Activated CD8-positive, alpha-beta memory T cell treated with anti-CD3 and anti-CD28 coated beads, Interleukin-2, amount 50 U/mL, for 1 hour (primary cell): ENCODE data around the gene TMEM181.
"Not testable (repeated sequence)": the region's sequence is repeated elsewhere in the genome, so short reads cannot be mapped to it uniquely, and the experiment has no call there.

ENCODE experiments used
- DNase-seq: peaks from one replicate; pipeline ENCODE4 v3.0.0-alpha.2; 2020; ENCODE audit errors: extremely low read depth

Gene TMEM181

GRCh38 chr6:158621694-158622544, 62.0 kb downstream of the TMEM181 start:
- no peak for DNase-seq

DNA sequence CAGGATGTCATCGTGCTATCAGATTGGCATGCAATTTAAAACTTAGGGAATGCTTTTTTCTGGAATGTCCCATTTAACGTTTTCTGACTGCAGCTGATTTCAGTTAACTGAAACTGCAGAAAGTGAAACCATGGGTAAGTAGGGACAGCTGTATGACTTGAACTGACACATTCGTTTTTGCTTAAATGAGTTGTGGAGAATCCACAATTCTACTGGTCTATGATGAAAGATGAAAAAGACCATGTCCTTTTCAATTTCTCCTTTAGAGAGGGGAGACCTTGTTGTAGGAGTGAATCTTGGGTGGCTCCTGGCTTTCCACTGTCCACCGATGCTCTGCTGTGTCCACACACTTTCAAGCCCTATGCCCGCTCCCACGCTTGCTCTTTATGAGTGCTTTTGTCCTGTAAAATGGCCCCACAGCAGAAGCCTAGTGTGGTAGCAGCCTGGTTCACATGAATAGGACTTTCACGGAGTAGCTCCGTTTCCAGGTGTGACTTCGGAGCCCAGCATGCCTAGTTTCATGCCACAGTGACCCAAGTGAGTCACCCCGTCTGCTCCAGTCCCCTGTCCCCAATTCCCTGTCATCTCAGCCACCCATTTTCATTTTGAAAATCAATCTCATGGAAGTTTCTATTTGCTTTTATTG, 62.8 kb downstream of the TMEM181 start:
- DNase-seq = no peak

DNA sequence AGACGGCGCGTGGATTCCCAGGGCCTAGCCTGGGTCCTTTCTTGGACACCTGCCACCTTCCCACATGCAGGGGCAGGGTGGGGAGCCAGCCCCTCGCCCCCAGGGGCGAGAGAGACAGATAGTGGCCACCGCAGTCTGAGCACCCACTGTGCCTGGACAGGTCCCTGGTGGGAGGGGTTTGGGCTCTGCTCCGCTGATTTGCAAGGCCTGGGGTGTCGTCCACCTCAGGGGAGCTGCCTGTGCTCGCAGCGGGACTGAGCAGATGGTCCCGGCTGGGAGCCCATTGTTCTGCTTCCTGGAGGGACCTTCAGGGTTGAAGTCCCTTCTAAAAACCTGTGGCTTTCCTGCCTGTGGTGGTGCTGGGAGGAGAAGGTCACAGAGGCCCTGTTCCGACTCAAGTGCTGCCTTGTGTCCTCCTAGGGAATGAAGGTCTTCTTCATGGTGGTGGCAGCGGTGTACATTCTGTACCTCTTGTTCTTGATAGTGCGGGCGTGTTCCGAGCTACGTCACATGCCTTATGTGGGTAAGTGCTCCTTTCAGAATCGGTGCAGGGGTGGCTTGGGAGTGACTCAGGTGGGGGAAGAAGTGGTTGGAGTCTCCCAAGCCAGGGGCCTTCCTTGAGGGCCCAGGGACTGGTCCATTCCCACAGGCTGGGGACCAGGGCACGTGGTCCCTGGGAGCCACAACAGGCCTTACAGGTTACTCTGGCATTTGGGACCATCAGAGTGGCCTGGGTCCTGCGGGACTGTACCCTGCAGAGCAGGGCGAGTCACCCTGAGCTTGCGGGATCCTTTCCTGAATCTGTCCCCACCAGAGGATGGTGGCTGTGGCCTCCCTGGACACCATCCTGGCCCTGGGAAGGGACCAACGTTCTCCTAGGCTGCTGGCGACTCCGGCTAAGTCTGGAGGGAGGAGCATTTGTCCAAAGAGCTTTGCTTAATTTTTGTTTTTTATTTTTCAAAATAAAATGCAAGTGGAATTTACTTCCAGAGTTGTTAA, 65.1 kb downstream of the TMEM181 start:
- DNase-seq = no peak

- DNase-seq = no peak
Measured at GRCh38 chr6:158625881-158626305, 66.0 kb downstream of the TMEM181 start.

DNA sequence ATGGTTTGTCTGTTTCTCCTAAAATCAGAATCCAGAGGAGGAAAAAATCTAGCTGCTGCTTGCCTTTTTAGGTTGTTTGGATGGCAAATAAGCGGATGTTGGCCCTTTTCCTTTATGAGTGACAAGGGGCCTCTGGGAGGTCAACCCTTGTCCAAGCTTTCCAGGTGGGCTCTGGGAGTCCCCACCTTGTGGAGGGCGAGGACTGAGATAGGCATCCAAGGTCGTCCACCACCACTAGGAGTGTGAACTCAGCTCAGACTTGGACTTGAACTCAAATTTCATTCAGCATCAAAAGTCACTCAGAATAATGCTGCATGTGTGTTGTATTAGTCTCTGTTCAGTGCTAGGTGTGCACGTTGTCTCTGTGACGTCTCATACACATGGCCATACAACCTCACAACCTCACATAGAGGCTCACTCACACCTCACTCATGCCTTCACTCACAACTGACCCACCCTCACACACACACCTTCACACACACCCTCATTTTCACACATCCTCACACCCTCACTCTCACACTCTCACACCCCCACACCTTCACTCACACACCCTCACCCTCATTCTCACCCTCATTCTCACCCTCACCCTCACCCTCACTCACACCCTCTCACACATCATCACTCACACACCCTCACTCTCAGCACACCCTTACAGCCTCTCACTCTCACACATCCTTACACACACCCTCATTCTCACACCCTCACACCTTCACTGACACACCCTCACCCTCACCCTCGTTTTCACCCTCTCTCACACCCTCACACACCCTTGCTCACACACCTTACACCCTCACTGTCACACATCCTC, 66.7 kb downstream of the TMEM181 start:
- no peak for DNase-seq

DNA sequence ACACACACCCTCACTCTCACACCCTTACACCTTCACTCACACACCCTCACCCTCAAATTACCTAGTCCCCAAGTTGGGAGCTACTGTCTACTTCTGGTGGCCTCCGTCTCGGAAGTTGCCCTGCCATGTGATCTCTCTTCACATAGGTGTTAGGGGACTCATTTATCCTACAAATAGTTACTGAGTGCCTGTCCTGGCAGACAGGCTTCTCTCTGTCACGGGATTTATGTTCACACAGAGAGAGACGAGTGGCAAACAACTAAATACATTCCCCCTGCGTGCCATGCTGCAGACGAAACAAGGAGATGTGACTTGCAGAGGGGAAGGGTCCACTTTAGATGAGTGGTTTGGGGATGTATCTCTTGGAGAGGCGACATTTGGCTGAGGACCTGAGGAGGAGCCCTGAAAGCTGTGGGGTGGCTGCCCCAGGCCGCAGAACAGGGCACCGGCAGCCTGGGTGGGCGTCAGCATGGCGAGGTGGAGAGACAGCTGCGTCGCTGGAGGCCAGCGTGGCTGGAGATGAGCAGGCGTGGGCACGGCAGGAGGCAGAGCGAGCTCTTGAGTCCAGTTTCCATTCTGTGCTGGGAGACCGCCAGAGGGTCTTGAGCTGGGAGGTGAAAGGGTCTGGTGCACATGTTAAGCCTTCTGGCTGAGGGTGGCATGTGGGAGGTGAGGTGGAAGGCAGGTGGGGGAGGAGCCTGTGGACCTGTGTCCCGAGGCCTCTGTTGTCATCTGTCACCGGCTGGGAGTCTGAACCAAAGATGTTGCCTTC, 67.5 kb downstream of the TMEM181 start:
- no peak for DNase-seq

DNA sequence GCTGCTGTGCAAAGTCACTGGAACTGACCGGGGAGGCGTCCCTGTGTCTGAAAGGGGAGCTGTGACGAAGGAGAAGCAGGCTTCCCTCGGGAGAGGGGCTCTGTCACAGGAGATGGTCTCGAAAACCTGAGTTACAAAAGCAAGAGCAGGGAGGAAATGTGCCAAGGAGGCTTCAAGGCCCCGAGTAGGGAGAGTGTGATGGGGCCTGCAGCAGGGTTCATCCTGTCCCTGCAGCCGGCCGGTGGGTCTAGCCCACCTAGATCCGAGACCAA, 68.0 kb downstream of the TMEM181 start:
- no peak for DNase-seq

GRCh38 chr6:158628542-158628941, 68.7 kb downstream of the TMEM181 start:
- no peak for DNase-seq

DNA sequence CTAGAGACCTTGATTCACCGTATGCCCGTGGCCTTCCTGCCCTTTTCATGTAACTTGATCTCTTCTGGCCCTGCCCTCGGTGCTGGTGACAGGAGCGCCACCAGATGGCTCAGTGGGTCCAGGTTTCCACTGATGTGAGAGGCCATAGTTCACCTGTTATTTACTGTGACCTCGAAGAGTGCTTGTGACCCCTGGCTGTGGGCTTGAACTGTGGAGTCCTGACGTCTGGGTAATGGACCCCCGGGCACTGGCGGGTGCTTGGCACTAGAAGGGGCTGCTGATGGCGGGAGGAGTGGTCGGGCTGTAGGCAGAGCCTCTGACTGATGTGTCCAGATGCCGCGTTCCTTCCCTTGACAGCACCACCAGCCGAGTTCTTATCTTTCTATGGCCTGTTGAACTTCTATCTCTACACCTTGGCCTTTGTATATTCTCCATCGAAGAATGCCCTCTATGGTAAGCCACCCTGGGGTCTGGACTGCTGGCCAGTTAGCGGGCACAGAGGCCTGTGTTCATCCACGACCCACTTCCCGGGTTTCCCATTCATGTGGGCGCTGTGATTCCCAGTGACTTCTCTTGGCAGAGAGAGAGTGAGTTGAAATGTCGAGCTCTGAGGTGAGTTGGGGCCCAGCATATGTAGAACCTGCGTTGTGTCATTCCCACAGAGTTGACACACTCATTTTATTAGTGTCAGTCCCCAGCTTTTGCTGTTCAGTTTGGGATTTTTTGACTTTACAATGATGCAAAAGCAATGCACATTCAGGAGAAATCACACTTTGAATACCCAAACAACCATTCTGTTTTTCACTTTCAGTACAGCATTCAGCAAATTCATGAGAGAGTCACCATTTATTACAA, 69.7 kb downstream of the TMEM181 start:
- no peak for DNase-seq

DNA sequence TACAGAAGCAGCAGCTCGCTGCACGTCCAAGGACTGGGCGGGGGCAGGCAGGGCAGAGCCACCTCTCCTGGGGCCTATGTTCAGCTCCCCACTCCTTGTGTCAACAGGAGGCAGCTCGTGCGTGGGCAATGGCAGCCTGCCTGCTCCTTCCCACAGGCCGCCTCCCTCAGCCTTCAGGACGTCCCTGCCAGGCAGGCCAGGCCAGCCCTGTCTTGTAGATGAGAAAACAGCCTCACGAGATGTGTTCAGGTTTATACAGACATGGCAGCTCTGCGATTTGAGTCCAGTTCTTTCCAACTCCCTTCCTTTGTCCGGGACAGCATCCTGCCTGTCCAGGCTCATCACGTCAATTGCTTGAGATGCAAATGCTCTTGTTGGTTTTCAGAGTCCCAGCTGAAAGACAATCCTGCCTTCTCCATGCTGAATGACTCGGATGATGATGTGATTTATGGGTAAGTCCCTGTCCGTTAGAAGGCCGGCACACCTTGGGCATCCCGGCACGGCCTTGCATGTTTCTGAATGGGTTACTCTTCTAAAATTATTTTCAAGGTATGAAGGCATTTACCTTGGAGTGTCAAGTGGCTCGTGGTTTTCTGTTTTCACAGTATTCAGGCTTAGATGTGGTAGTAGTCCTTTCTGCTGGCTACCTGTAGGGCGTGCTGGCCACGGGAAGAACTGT, 71.2 kb downstream of the TMEM181 start:
- DNase-seq = no peak

GRCh38 chr6:158631678-158632537, 72.0 kb downstream of the TMEM181 start:
- DNase-seq = no peak

DNA sequence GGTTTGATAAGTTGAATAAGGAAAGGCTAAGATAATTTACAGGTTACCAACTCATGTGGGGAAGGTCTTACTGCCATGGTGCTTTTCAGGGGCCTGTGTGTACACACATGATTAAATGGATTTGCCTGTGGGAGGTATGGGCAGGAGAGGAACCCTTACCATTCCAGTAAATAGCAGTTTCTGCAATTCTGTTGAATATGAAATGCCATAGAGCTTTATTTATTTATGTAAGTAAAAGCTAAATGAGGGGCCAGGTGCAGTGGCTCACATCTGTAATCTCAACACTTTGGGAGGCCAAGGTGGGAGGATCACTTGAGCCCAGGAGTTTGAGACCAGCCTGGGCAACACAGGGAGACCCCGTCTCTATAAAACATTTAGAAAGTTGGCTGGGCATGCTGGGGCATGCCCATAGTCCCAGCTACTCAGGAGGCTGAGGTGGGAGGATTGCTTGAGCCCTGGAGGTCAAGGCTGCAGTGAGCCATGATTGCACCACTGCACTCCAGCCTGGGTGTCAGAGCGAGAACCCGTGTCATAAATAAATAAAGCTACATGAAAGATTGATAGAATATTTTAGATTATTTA, 72.7 kb downstream of the TMEM181 start:
- DNase-seq = not testable (repeated sequence)

GRCh38 chr6:158633127-158633526, 73.2 kb downstream of the TMEM181 start:
- no peak for DNase-seq

DNA sequence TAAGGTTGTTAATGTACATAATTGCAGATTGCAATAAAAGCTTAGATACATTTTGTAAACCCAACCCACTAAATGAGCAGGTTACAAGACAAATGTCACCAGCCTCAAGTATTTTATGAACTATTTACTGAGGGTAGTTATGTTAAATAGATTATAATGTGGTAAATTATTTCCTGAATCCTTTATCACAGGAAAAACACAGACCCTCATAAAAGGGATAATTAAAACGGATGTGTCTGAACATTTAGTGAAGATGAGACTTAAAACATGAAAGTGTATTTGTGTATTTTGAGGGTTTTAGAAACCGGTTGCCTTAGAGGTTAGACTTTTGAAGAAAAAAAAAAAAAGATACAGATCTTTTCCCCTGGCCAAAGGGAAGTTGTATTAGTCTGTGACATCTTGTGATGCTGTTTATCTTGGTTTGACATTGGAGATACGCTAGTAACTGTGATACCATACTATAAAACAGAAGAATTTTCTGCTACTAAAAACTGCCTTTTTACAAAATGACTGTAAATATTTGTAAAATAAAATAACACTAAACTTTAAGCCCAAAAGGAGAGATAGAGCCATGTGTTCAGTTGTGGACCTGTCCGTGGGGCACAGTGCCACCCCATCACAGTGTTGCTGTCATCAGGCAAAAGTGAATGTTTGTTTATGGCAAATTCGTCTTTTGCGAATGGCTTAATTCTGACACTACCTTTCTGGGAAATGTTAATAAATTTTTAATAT, 75.0 kb downstream of the TMEM181 start:
- no peak for DNase-seq

DNA sequence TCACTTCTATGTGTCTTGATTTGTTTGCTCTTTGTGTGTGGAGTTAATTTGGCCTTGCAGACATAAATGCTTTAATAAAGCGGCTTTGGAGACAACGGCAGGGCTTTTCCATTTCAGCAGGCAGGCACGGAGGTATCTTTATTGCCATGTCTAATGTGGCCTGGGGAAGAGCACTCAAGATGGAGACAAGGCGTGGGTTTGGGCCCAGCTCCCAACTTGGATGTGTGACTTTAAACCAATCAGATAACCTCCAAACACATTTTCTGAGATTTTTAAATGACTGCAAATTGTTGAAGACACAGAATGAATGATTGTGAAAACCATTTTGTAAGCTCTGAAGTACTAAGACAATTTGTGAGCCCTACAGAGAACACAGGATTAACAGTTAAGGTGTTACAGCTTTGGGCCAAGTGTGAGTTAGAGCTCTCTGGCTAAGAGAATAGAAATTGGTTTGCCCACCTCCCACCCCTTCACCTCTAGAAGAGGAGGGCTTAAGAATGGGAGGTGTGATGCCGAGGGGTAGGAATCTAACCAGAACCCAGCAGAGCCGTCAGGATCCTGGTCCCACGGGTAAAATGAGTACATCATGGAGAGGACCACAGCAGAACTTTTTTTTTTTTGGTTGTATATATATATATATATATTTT, 75.7 kb downstream of the TMEM181 start:
- no peak for DNase-seq

DNA sequence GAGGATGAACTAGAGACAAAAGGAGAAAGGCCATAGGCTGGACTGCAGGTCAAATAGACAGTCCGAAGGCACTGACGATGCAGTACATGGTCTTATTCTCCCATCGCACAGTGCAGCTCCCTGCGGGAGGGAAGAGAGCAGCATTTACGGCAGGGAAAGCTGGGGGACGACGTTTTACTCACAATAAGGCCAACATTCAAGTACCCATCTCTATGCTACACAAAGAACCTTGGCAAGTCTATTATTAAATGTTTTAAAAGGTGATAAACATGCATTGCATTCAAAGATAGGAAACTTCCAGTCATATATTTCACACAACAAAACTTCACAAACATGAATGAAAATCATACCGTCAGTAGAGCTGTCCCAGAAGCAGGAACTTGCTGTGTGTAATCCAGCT, 76.9 kb downstream of the TMEM181 start:
- no peak for DNase-seq
